ENCODE data around the gene NOL4L.

- no peak for TF ChIP-seq EZH2 (IDR thresholded peaks at IDR 0.05; ENCODE audit: borderline replicate concordance)
- no peak for TF ChIP-seq CTCF (IDR thresholded peaks at IDR 0.05; ENCODE audit: poor library complexity)
- TF ChIP-seq EZH2phosphoT487 (IDR thresholded peaks at IDR 0.05; ENCODE audit: low read depth, severe bottlenecking, unreplicated experiment): no peak
Observed at GRCh38 chr20:32476684-32477593, 108.2 kb downstream of the NOL4L start.
